Body of pancreas (tissue), 4 donors: Measurements from ENCODE around the gene TCF7L1.

Experiments
- CTCF ChIP-seq, 7 experiments: fragments of 450-650 bp in 4 of 7; fragments of 200-600 bp in 3 of 7; sonication (generic) in 3 of 7; IDR thresholded peaks; one replicate each; pipeline ENCODE4 v1.5.1; 2016 to 2019; ENCODE audit warnings: antibody characterized with exemption in 7 of 7
- POLR2A ChIP-seq, 3 donors: fragments of 450-650 bp; IDR thresholded peaks; one replicate each; pipeline ENCODE4 v1.6.1; 2016; ENCODE audit warnings: antibody characterized with exemption in 3 of 3, mild to moderate bottlenecking in 2 of 3

- TF ChIP-seq CTCF (IDR thresholded peaks at IDR 0.05) (no peak), POLR2A (IDR thresholded peaks at IDR 0.05) (no peak)
These were observed 40.7 kb downstream of the TCF7L1 start for GRCh38 chr2:85173909-85174308.
